H1 (cell line): ENCODE measurements around the gene BCL2L13. TPM values are rescaled to one million over a fixed set of nuclear protein-coding genes. Genes with fewer than 3 reads are reported as not detected.

Experiments
- CTCF ChIA-PET: fragments of 300-600 bp; sonication (Branson Sonifier 250); formaldehyde crosslinking; loops from one replicate; lab custom pipeline; 2021; ENCODE audit not compliant: partially characterized antibody; lab: Charles Lee
- POLR2A ChIA-PET: fragments of 300-600 bp; sonication (Branson Sonifier 250); formaldehyde crosslinking; loops from one replicate; lab custom pipeline; 2021; ENCODE audit warnings: inconsistent platforms; ENCODE audit not compliant: partially characterized antibody; lab: Charles Lee
- DNase-seq, 2 experiments: peaks; one replicate each; pipeline versions ENCODE4 v3.0.0 to v3.0.0-alpha.2; 2010 to 2022; ENCODE audit warnings: low spot score in 2 of 2, low read depth in 1 of 2, mixed read lengths in 1 of 2
- FAIRE-seq: peaks from 2 replicates; lab custom pipeline; 2011; peaks lifted over from hg19 to GRCh38; lab: Jason Lieb, UNC
- H2AFZ ChIP-seq: 2 replicates; pipeline ENCODE4 v1.8.1; 2012; ENCODE audit warnings: low read length, inconsistent platforms
- H2AK5ac ChIP-seq: 2 replicates; pipeline ENCODE4 v1.6.1; 2013; ENCODE audit warnings: low read depth, low read length
- H2BK120ac ChIP-seq: replicated peaks from 2 replicates; pipeline ENCODE3; 2013; ENCODE audit warnings: low read depth, low read length, inconsistent platforms
- H2BK12ac ChIP-seq: 2 replicates; pipeline ENCODE4 v1.6.1; 2013; ENCODE audit warnings: low read depth, low read length
- H2BK15ac ChIP-seq: 2 replicates; pipeline ENCODE4 v1.6.1; 2013; ENCODE audit warnings: low read length
- H2BK20ac ChIP-seq: 2 replicates; pipeline ENCODE4 v1.6.1; 2013; ENCODE audit warnings: low read length
- H2BK5ac ChIP-seq: 2 replicates; pipeline ENCODE4 v1.6.1; 2013; ENCODE audit warnings: low read depth, low read length
- H3K14ac ChIP-seq: 2 replicates; pipeline ENCODE4 v1.6.1; 2013; ENCODE audit warnings: inconsistent platforms; ENCODE audit not compliant: insufficient read length
- H3K18ac ChIP-seq: 2 replicates; pipeline ENCODE4 v1.6.1; 2013; ENCODE audit warnings: low read length; ENCODE audit errors: extremely low read depth
- H3K23ac ChIP-seq: 2 replicates; pipeline ENCODE4 v1.6.1; 2013; ENCODE audit warnings: inconsistent platforms; ENCODE audit not compliant: insufficient read length
- H3K23me2 ChIP-seq: 2 replicates; pipeline ENCODE4 v1.6.1; 2013; ENCODE audit warnings: low read depth, low read length
- H3K27ac ChIP-seq: 2 replicates; pipeline ENCODE4 v1.6.1; 2011; ENCODE audit warnings: low read depth, low read length, inconsistent platforms
- H3K27me3 ChIP-seq, 4 experiments: replicated peaks in 1 of 4; 1 replicate in 1 of 4; 2 replicates in 3 of 4; pipeline versions ENCODE4 v1.6.1 to v1.8.1; 2011 to 2013; ENCODE audit warnings: low read length in 3 of 4, mild to moderate bottlenecking in 3 of 4, inconsistent platforms in 2 of 4, mixed read lengths in 2 of 4, moderate library complexity in 1 of 4; ENCODE audit not compliant: control insufficient read depth in 3 of 4, insufficient read depth in 3 of 4; ENCODE audit errors: extremely low read depth in 1 of 4
- H3K36me3 ChIP-seq, 4 experiments: 2 replicates each; pipeline versions ENCODE4 v1.6.1 to v1.8.1; 2011 to 2013; ENCODE audit warnings: mild to moderate bottlenecking in 4 of 4, low read length in 3 of 4, moderate library complexity in 2 of 4, control low read depth in 1 of 4, inconsistent platforms in 1 of 4; ENCODE audit not compliant: insufficient read depth in 4 of 4, control insufficient read depth in 2 of 4
- H3K4ac ChIP-seq: replicated peaks from 2 replicates; pipeline ENCODE3; 2013; ENCODE audit warnings: low read length, low read depth, mixed read lengths, inconsistent platforms; ENCODE audit not compliant: insufficient read length
- H3K4me1 ChIP-seq, 4 experiments: replicated peaks in 1 of 4; 1 replicate in 1 of 4; 2 replicates in 3 of 4; pipeline versions ENCODE4 v1.6.1 to v1.8.1; 2011 to 2013; ENCODE audit warnings: low read length in 3 of 4, inconsistent platforms in 2 of 4, mixed read lengths in 1 of 4; ENCODE audit not compliant: insufficient read depth in 4 of 4, control insufficient read depth in 3 of 4
- H3K4me2 ChIP-seq, 2 experiments: 2 replicates each; pipeline versions ENCODE4 v1.6.1 to v1.8.1; 2011 to 2013; ENCODE audit warnings: low read depth in 2 of 2, low read length in 2 of 2, control low read depth in 1 of 2, inconsistent platforms in 1 of 2, mild to moderate bottlenecking in 1 of 2; ENCODE audit not compliant: insufficient read depth in 1 of 2
- H3K4me3 ChIP-seq, 4 experiments: fragments of 200-600, 300-600 bp in 1 of 4; sonication (generic), shearing (Covaris generic), sonication (Bioruptor Twin) in 1 of 4; 2 replicates each; pipeline versions ENCODE4 v1.5.1 to v1.8.1; 2011 to 2016; ENCODE audit warnings: low read length in 4 of 4, low read depth in 3 of 4, control low read depth in 2 of 4, inconsistent platforms in 2 of 4, mild to moderate bottlenecking in 2 of 4, mixed read lengths in 1 of 4, moderate library complexity in 1 of 4; ENCODE audit not compliant: insufficient read depth in 2 of 4; ENCODE audit errors: extremely low read depth in 1 of 4
- H3K56ac ChIP-seq: replicated peaks from 2 replicates; pipeline ENCODE3; 2013; ENCODE audit warnings: low read depth, mild to moderate bottlenecking, mixed read lengths, low read length, inconsistent platforms; ENCODE audit not compliant: insufficient read length
- H3K79me1 ChIP-seq: 2 replicates; pipeline ENCODE4 v1.6.1; 2013; ENCODE audit warnings: low read depth, low read length, control low read depth
- H3K79me2 ChIP-seq, 2 experiments: 2 replicates each; pipeline versions ENCODE4 v1.6.1 to v1.8.1; 2012 to 2013; ENCODE audit warnings: low read length in 2 of 2, mild to moderate bottlenecking in 2 of 2, inconsistent platforms in 1 of 2; ENCODE audit not compliant: insufficient read depth in 2 of 2, control insufficient read depth in 1 of 2
- H3K9ac ChIP-seq, 4 experiments: replicated peaks in 1 of 4; 1 replicate in 1 of 4; 2 replicates in 3 of 4; pipeline versions ENCODE4 v1.6.1 to v1.8.1; 2011 to 2013; ENCODE audit warnings: low read depth in 3 of 4, low read length in 3 of 4, control low read depth in 2 of 4, mild to moderate bottlenecking in 2 of 4, moderate library complexity in 2 of 4, inconsistent platforms in 1 of 4; ENCODE audit errors: extremely low read depth in 1 of 4
- H3K9me3 ChIP-seq, 2 experiments: 2 replicates each; pipeline versions ENCODE4 v1.6.1 to v1.8.1; 2012 to 2013; ENCODE audit warnings: mild to moderate bottlenecking in 2 of 2, moderate library complexity in 2 of 2, control low read depth in 1 of 2, inconsistent platforms in 1 of 2, low read depth in 1 of 2, low read length in 1 of 2, mixed read lengths in 1 of 2; ENCODE audit not compliant: insufficient read depth in 2 of 2
- H4K20me1 ChIP-seq, 2 experiments: replicated peaks in 1 of 2; 2 replicates each; pipeline versions ENCODE3 to v1.8.1; 2011 to 2013; ENCODE audit warnings: inconsistent platforms in 2 of 2, low read length in 2 of 2, mild to moderate bottlenecking in 1 of 2; ENCODE audit not compliant: insufficient read depth in 2 of 2, control insufficient read depth in 1 of 2
- H4K5ac ChIP-seq: 2 replicates; pipeline ENCODE4 v1.6.1; 2013; ENCODE audit warnings: low read length, low read depth, mixed read lengths, inconsistent platforms; ENCODE audit not compliant: insufficient read length
- H4K8ac ChIP-seq: 2 replicates; pipeline ENCODE4 v1.8.0; 2013; ENCODE audit warnings: mild to moderate bottlenecking, moderate library complexity, low read length, inconsistent platforms; ENCODE audit not compliant: insufficient read depth; ENCODE audit errors: extremely low read depth
- H4K91ac ChIP-seq: replicated peaks from 2 replicates; pipeline ENCODE3; 2013; ENCODE audit warnings: low read length, mixed read lengths, inconsistent platforms; ENCODE audit not compliant: insufficient read length
- CHD1 ChIP-seq: IDR thresholded peaks from 2 replicates; pipeline ENCODE4 v1.6.1; 2012; ENCODE audit warnings: low read depth, low read length, improper control_type of control experiment
- CTBP2 ChIP-seq: IDR thresholded peaks from 2 replicates; pipeline ENCODE4 v1.7.0; 2011; ENCODE audit warnings: borderline replicate concordance, mild to moderate bottlenecking, moderate library complexity, mixed read lengths, low read length; ENCODE audit not compliant: insufficient read depth, insufficient read length
- GTF2F1 ChIP-seq: IDR thresholded peaks from 2 replicates; pipeline ENCODE4 v1.6.1; 2012; ENCODE audit warnings: low read depth, low read length, improper control_type of control experiment, borderline replicate concordance
- KDM1A ChIP-seq: fragments of 200-600, 300-600 bp; sonication (generic); IDR thresholded peaks from 2 replicates; pipeline ENCODE4 v1.7.1; 2016; ENCODE audit warnings: mild to moderate bottlenecking, low read length, borderline replicate concordance
- NRF1 ChIP-seq: IDR thresholded peaks from 2 replicates; pipeline ENCODE4 v1.6.1; 2011; ENCODE audit warnings: mild to moderate bottlenecking, low read depth, low read length, improper control_type of control experiment
- POU5F1 ChIP-seq: IDR thresholded peaks from 2 replicates; pipeline ENCODE4 v1.6.1; 2011; ENCODE audit warnings: low read depth, mild to moderate bottlenecking, low read length, moderate library complexity
- RAD21 ChIP-seq, 2 experiments: IDR thresholded peaks in 1 of 2; conservative IDR thresholded peaks in 1 of 2; 2 replicates each; pipeline ENCODE4 v1.6.1; 2011; ENCODE audit warnings: low read depth in 2 of 2, low read length in 2 of 2, improper control_type of control experiment in 1 of 2, inconsistent platforms in 1 of 2, mild to moderate bottlenecking in 1 of 2, moderate library complexity in 1 of 2
- SIN3A ChIP-seq, 2 experiments: IDR thresholded peaks in 1 of 2; conservative IDR thresholded peaks in 1 of 2; 2 replicates each; pipeline ENCODE4 v1.6.1; 2011 to 2012; ENCODE audit warnings: low read length in 2 of 2, improper control_type of control experiment in 1 of 2, low read depth in 1 of 2, mild to moderate bottlenecking in 1 of 2
- SIRT6 ChIP-seq: IDR thresholded peaks from one replicate; pipeline ENCODE4 v1.7.1; 2012; ENCODE audit warnings: low read length, inconsistent platforms
- SUZ12 ChIP-seq: fragments of 200-600 bp; sonication (generic); IDR thresholded peaks from 2 replicates; pipeline ENCODE4 v1.6.1; 2012; ENCODE audit warnings: mild to moderate bottlenecking, inconsistent platforms, low read length, moderate library complexity, mixed read lengths
- polyA plus RNA-seq, 7 experiments: library from polyadenylated mRNA; depleted of rRNA in 3 of 7; stranded (reverse) in 5 of 7; unstranded in 2 of 7; fragments of >200 nt in 5 of 7; fragments of 200-250 nt in 2 of 7; gene quantifications; 1 replicate in 5 of 7; 2 replicates in 1 of 7; 4 replicates in 1 of 7; pipeline versions ENCODE4 v1.2.1 to v1.2.3, GENCODE V29; 2011 to 2013; ENCODE audit warnings: missing spikeins in 2 of 7, mixed read lengths in 2 of 7
- total RNA-seq: library from RNA; stranded (reverse); fragmentation: NEBNext Ultra II Directional; extraction: Animal tissue kit (Norgen Biotek cat#: 25700); gene quantifications from 2 replicates; pipeline ENCODE4 v1.2.1, GENCODE V29; 2021

Gene BCL2L13
- total and polyA plus RNA-seq, 2 of the 8 experiments (the other 6 are each of a cell fraction or from before 2014, with no cell fraction given), result 20.7 to 35.0 TPM

DNA sequence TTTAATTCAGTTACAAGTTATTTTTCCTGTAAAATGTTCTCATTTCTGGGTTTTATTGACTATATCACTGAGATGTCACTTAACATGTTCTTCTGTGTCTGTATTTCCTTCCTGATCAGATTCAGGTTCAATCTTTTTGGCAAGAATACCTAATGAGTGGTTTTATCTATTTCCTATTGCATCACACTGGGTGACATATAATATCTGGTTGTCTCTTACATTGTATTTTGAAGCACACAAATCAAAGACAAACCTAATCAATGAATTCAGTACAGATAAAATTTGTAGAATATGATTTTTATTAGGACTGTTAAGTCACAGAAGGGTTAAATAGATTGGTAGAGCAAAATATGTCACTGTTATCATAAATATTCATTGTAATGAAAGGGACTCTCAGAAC, 60.4 kb downstream of the BCL2L13 start:
- no peak for TF ChIP-seq SIRT6
- no peak for TF ChIP-seq POU5F1
- TF ChIP-seq RAD21 (IDR thresholded peaks at IDR 0.05 in 1 of 2, conservative IDR thresholded peaks at IDR 0.05 in 1 of 2; ENCODE audit: low read depth in 2 of 2, low read length in 2 of 2), result no peak
- no peak for TF ChIP-seq NRF1
- TF ChIP-seq SIN3A (conservative IDR thresholded peaks at IDR 0.05 in 1 of 2, IDR thresholded peaks at IDR 0.05 in 1 of 2; ENCODE audit: low read depth in 1 of 2, low read length in 2 of 2), result no peak
- TF ChIP-seq KDM1A, result no peak
- TF ChIP-seq CTBP2, result no peak
- no peak for TF ChIP-seq SUZ12
- no peak for TF ChIP-seq GTF2F1
- TF ChIP-seq CHD1, result no peak
- CTCF ChIA-PET, result no interaction called here

More for the DNA sequence above, 60.4 kb downstream of the BCL2L13 start:
- Histone ChIP-seq H4K8ac (no peak overlapping the region), H3K23me2 (no peaks in the 10 kb centered on the region), H3K36me3 (peaks cover 0 to 2% (median 0%) of the 10 kb centered on the region in 4 experiments; a peak in 1 of 8 replicates), H2BK12ac (no peak overlapping the region), H4K20me1 (no peaks in the 10 kb centered on the region), H3K79me1 (no peaks in the 10 kb centered on the region), H3K9me3 (no peaks in the 10 kb centered on the region), H3K9ac (no peak overlapping the region), H3K27me3 (no peaks in the 10 kb centered on the region), H3K4me2 (no peak overlapping the region), H3K14ac (no peak overlapping the region), H2AFZ (no peak overlapping the region), H2BK20ac (no peak overlapping the region), H3K4me3 (no peak overlapping the region), H2BK5ac (no peak overlapping the region), H3K23ac (no peak overlapping the region), H2BK120ac (no peak overlapping the region), H3K79me2 (no peaks in the 10 kb centered on the region), H4K5ac (no peak overlapping the region), H2BK15ac (no peak overlapping the region), H4K91ac (no peak overlapping the region), H3K27ac (no peak overlapping the region), H3K4me1 (peaks cover 0 to 4% (median 0%) of the 10 kb centered on the region in 4 experiments; a peak in 1 of 7 replicates), H3K56ac (no peak overlapping the region), H2AK5ac (no peak overlapping the region), H3K18ac (no peak overlapping the region), H3K4ac (no peak overlapping the region)
- DNase-seq (no peak), FAIRE-seq (no peak)
- POLR2A ChIA-PET, result no interaction called here
